ENCODE data around the gene HSD17B1.
A peak's percentile ranks its signal among the peaks of the same experiment; 100 is the strongest.

HSD17B1 gene

DNA sequence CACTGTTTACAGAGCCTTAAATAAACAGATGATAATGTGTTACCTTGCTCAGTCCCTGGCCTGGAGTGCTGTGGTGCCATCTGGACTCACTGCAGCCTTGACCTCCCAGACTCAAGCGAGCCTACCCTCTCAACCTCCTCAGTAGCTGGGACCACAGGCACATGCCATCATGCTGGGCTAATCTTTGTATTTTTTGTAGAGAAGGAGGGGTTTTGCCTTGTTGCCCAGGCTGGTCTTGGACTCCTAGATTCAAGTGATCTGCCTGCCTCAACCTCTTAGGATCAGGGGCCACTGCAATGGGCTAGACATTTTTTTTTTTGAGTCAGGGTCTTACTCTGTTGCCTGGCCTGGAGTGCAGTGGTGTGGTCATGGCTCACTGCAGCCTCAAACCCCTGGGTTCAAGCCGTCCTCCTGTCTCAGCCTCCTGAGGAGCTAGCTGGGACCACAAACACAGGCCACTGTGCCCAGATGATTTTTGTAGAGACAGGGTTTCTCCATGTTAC is 21.7 kb upstream of the HSD17B1 start:
- no peaks in the 10 kb centered on the region for H3K9me3 ChIP-seq (ENCODE audit: insufficient read depth, low read length)
- H3K4me3 ChIP-seq (ENCODE audit: insufficient read depth, low read length, poor library complexity, severe bottlenecking): no peak overlapping the region
- no peaks in the 10 kb centered on the region for H4K20me1 ChIP-seq (ENCODE audit: low read depth, low read length)
- no peaks in the 10 kb centered on the region for H3K79me2 ChIP-seq (ENCODE audit: insufficient read depth, low read length)
- H3K27ac ChIP-seq (ENCODE audit: low read depth, low read length): peak overlapping the region; percentile 82
- H3K27me3 ChIP-seq (ENCODE audit: low read length): no peaks in the 10 kb centered on the region
- peaks cover 37% of the 10 kb centered on the region for H3F3A ChIP-seq (ENCODE audit: insufficient read depth)
- H2AFZ ChIP-seq (ENCODE audit: low read depth, low read length, severe bottlenecking): peak overlapping the region; percentile 92
- H3K9me2 ChIP-seq (replicated peaks; ENCODE audit: insufficient read depth, low read length): no peaks in the 10 kb centered on the region
- no peak for TF ChIP-seq EZH2phosphoT487 (conservative IDR thresholded peaks at IDR 0.05; ENCODE audit: low read length)
- TF ChIP-seq, protein P1, sequence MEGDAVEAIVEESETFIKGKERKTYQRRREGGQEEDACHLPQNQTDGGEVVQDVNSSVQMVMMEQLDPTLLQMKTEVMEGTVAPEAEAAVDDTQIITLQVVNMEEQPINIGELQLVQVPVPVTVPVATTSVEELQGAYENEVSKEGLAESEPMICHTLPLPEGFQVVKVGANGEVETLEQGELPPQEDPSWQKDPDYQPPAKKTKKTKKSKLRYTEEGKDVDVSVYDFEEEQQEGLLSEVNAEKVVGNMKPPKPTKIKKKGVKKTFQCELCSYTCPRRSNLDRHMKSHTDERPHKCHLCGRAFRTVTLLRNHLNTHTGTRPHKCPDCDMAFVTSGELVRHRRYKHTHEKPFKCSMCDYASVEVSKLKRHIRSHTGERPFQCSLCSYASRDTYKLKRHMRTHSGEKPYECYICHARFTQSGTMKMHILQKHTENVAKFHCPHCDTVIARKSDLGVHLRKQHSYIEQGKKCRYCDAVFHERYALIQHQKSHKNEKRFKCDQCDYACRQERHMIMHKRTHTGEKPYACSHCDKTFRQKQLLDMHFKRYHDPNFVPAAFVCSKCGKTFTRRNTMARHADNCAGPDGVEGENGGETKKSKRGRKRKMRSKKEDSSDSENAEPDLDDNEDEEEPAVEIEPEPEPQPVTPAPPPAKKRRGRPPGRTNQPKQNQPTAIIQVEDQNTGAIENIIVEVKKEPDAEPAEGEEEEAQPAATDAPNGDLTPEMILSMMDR (IDR thresholded peaks at IDR 0.05; ENCODE audit: insufficient read depth, low read length, poor library complexity, severe bottlenecking): no peak
- H3K9ac ChIP-seq (ENCODE audit: low read length): peak overlapping the region; percentile 43
- peak overlapping the region; percentile 48 for H3K4me2 ChIP-seq (ENCODE audit: low read depth, low read length, poor library complexity, severe bottlenecking)
- no peaks in the 10 kb centered on the region for H3K36me3 ChIP-seq (ENCODE audit: low read length)

DNA sequence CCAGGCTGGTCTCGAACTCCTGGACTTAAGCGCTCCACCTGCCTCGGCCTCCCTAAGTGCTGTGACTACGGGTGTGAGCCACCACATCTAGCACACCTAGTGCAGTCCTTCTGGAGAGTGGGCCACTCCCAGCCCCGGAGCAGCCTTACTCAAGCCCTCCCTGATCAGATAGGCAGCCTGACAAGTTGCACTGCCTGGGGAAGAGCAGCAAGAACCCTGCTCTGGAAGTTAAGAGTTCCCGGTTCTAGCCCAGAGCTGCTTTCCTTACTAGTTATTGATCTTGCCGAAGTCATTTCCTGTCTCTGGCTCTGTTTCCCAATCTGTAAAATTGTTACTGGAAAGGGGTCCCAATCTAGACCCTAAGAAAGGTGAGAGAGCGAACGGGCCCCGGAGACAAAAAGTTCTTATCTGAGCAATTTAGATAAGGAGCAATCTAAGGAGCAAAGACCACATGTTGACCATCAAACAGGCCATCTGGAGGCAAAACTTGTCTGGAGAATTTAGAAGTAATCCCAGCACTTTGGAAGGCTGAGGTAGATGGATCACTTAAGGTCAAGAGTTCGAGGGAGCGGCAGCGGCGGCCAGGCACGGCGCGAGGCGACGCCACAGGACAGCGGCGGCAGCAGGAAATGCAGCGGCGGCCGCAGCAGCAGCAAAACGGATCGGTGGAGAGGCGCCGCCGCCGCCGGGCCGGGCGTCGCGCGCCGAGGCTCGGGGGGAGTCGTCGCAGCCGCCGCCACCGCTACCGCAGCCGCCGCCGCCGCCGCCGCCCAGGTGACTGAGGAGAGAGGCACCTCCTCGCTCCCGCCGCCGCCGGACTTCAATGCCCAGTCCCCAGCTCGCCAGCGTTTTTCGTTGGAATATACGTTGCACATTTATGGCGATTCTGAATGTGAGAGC is 21.0 kb upstream of the HSD17B1 start:
- Histone ChIP-seq H3K27me3 (ENCODE audit: low read length) (no peaks in the 10 kb centered on the region), H3K27ac (ENCODE audit: low read depth, low read length) (peak overlapping the region; percentile 82), H3K9ac (ENCODE audit: low read length) (peak overlapping the region; percentile 58), H3K79me2 (ENCODE audit: insufficient read depth, low read length) (no peaks in the 10 kb centered on the region), H4K20me1 (ENCODE audit: low read depth, low read length) (no peaks in the 10 kb centered on the region), H2AFZ (ENCODE audit: low read depth, low read length, severe bottlenecking) (peak overlapping the region; percentile 92), H3F3A (ENCODE audit: insufficient read depth) (peaks cover 37% of the 10 kb centered on the region), H3K4me2 (ENCODE audit: low read depth, low read length, poor library complexity, severe bottlenecking) (peak overlapping the region; percentile 86), H3K4me3 (ENCODE audit: insufficient read depth, low read length, poor library complexity, severe bottlenecking) (peak overlapping the region; percentile 63), H3K9me3 (ENCODE audit: insufficient read depth, low read length) (no peaks in the 10 kb centered on the region), H3K9me2 (replicated peaks; ENCODE audit: insufficient read depth, low read length) (no peaks in the 10 kb centered on the region), H3K36me3 (ENCODE audit: low read length) (no peaks in the 10 kb centered on the region)
- TF ChIP-seq, protein P1 (IDR thresholded peaks at IDR 0.05; ENCODE audit: insufficient read depth, low read length, poor library complexity, severe bottlenecking): no peak
- TF ChIP-seq EZH2phosphoT487 (conservative IDR thresholded peaks at IDR 0.05; ENCODE audit: low read length): no peak

DNA sequence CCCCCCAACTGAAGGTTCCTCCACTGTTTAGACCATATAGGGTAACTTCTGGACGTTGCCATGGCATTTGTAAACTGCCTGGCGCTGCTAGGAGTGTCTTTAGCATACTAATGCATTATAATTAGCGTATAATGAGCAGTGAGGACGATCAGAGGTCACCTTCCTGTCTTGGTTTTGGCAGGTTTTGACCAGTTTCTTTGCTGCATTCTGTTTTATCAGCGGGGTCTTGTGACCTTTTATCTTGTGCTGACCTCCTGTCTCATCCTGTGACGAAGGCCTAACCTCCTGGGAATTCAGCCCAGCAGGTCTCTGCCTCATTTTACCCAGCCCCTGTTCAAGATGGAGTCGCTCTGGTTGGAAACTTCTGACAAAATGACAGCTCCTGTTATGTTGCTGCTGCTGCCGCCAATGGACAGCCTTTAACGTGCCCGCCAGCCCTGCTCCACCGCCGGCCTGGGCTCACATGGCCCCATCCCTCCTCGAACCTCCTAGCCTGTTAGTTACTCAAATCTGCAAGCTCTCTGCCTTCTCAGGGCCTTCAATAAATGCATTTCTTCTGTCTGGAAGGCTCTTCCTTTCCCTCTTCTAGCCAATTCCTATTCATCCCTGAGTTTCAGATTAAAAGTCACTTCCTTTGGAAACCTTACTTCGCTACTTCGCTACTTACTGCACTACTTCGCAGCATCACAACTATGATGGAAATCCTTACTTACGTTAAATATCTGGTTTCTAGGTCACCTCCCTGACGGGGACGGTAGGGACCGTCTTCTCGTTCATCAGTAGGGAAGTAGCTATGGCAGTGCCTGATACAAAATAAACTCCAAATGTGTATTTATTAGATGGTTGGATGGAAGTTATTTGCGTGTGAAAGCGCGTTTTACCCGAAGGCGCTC is 17.3 kb upstream of the HSD17B1 start:
- Histone ChIP-seq H3F3A (ENCODE audit: insufficient read depth) (peaks cover 32% of the 10 kb centered on the region), H4K20me1 (ENCODE audit: low read depth, low read length) (no peaks in the 10 kb centered on the region), H3K9me3 (ENCODE audit: insufficient read depth, low read length) (no peaks in the 10 kb centered on the region), H3K9ac (ENCODE audit: low read length) (peak overlapping the region; percentile 73), H3K9me2 (replicated peaks; ENCODE audit: insufficient read depth, low read length) (no peaks in the 10 kb centered on the region), H3K4me3 (ENCODE audit: insufficient read depth, low read length, poor library complexity, severe bottlenecking) (peak overlapping the region; percentile 72), H3K79me2 (ENCODE audit: insufficient read depth, low read length) (peaks cover 7% of the 10 kb centered on the region; the same call in 1 of the 2 replicates), H3K4me2 (ENCODE audit: low read depth, low read length, poor library complexity, severe bottlenecking) (peak overlapping the region; percentile 98), H3K36me3 (ENCODE audit: low read length) (no peaks in the 10 kb centered on the region), H3K27me3 (ENCODE audit: low read length) (no peaks in the 10 kb centered on the region), H3K27ac (ENCODE audit: low read depth, low read length) (peak overlapping the region; percentile 64), H2AFZ (ENCODE audit: low read depth, low read length, severe bottlenecking) (peak overlapping the region; percentile 58)
- TF ChIP-seq, protein P1 (IDR thresholded peaks at IDR 0.05; ENCODE audit: insufficient read depth, low read length, poor library complexity, severe bottlenecking): no peak
- TF ChIP-seq EZH2phosphoT487 (conservative IDR thresholded peaks at IDR 0.05; ENCODE audit: low read length): no peak
